ENCODE results near the gene DNAI7. TPM values are rescaled to one million over a fixed set of nuclear protein-coding genes. Genes with fewer than 3 reads are reported as not detected.

Gene DNAI7
- total and polyA plus RNA-seq, 2 of the 13 experiments (the other 11 are each of a cell fraction or from before 2014, with no cell fraction given): 0.04 to 0.25 TPM

DNA sequence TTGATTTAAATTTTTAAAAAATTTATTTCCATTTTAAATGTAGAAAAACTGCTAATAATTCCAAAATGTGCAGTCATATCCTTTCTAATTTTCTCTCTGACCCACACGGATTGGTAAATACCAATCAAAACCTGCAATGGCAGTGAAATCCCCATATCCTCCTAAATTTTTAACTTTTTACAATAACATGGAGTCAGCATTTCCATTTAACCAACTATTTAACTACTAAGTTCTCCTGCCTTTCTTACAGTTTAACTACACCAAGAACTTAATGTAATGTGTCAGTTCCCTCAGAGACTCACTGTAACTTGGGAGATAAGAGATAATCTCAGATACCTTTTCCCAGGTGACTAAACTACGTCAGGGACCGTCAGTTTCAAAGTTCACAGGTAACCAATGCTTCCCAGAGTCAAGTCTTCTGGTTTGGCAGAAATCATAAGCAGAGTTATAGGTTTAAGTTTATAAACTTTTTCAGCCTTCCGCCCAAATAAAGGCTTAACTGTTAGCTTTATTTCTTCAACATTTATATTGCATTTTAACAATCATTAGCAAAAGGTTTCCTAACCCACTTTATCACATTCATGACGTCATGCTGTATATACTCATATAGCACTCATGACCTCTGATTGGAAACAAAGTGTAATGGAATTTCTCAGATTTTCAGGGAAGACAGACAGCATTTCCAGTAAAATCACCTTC is 48.2 kb upstream of the DNAI7 start:
- Histone ChIP-seq H4K20me1 (ENCODE audit: insufficient read depth, low read length) (no peaks in the 10 kb centered on the region), H3K27ac (ENCODE audit: extremely low read length, insufficient read depth, low read length) (no peak overlapping the region), H3K36me3 (replicated peaks in 1 of 2; ENCODE audit: control insufficient read depth in 1 of 2, insufficient read depth in 2 of 2, low read length in 2 of 2) (peaks cover 1 to 6% of the 10 kb centered on the region in 2 experiments; a peak in 1 of 5 replicates), H3K4me1 (ENCODE audit: insufficient read depth, low read length) (no peaks in the 10 kb centered on the region), H3K4me2 (ENCODE audit: low read depth, low read length) (no peak overlapping the region), H3K9ac (ENCODE audit: insufficient read depth, low read depth, low read length) (no peak overlapping the region), H3K4me3 (replicated peaks in 1 of 3; ENCODE audit: insufficient read depth in 1 of 3, low read depth in 2 of 3, low read length in 3 of 3) (no peak overlapping the region), H3K27me3 (ENCODE audit: control insufficient read depth in 1 of 2, insufficient read depth in 2 of 2, low read length in 2 of 2) (no peaks in the 10 kb centered on the region), H3K79me2 (ENCODE audit: insufficient read depth, low read length) (peaks cover 5% of the 10 kb centered on the region), H3K9me3 (ENCODE audit: low read length) (no peaks in the 10 kb centered on the region), H2AFZ (ENCODE audit: low read length) (no peak overlapping the region)
- ATAC-seq (no peak), DNase-seq (ENCODE audit: low spot score) (no peak), FAIRE-seq (no peak)
- in situ Hi-C loops (cut with HindIII; ENCODE audit: extremely low pct_ligation_motif_present, low pct_unique_long_range_greater_than_20kb): no loop called here
- BruUV-seq (replicated peaks): no TSS peak
- TF ChIP-seq GABPA (IDR thresholded peaks at IDR 0.05; ENCODE audit: low read depth, low read length) (no peak), GABPA (CRISPR knock-in tag; IDR thresholded peaks at IDR 0.05; ENCODE audit: low read depth) (no peak), ZNF746 (CRISPR knock-in tag; IDR thresholded peaks at IDR 0.05) (no peak), RARG (CRISPR knock-in tag; IDR thresholded peaks at IDR 0.05; ENCODE audit: low read depth) (no peak), ZSCAN9 (CRISPR knock-in tag; IDR thresholded peaks at IDR 0.05; ENCODE audit: borderline replicate concordance) (no peak), SCMH1 (CRISPR knock-in tag; IDR thresholded peaks at IDR 0.05; ENCODE audit: borderline replicate concordance) (no peak), MAFK (conservative IDR thresholded peaks at IDR 0.05 in 1 of 2, IDR thresholded peaks at IDR 0.05 in 1 of 2; ENCODE audit: low read length in 2 of 2) (peak; percentile 1 to 53; a peak in 2 of 4 replicates), ATF7 (IDR thresholded peaks at IDR 0.05) (peak; percentile 52), ATF7 (CRISPR knock-in tag; IDR thresholded peaks at IDR 0.05) (no peak), CREB1 (IDR thresholded peaks at IDR 0.05) (0 out of 2 replicates have a peak, but pooled peaks have one; percentile 19), CREB1 (CRISPR knock-in tag; IDR thresholded peaks at IDR 0.05) (no peak), JARID2 (CRISPR knock-in tag; IDR thresholded peaks at IDR 0.05; ENCODE audit: insufficient replicate concordance) (no peak), NCOA5 (CRISPR knock-in tag; IDR thresholded peaks at IDR 0.05) (no peak), DPF2 (CRISPR knock-in tag; IDR thresholded peaks at IDR 0.05; ENCODE audit: borderline replicate concordance, low read depth) (no peak), ZNF232 (CRISPR knock-in tag; IDR thresholded peaks at IDR 0.05; ENCODE audit: borderline replicate concordance) (no peak), RXRA (CRISPR knock-in tag; IDR thresholded peaks at IDR 0.05) (no peak)
- TF ChIP-seq, protein P1, sequence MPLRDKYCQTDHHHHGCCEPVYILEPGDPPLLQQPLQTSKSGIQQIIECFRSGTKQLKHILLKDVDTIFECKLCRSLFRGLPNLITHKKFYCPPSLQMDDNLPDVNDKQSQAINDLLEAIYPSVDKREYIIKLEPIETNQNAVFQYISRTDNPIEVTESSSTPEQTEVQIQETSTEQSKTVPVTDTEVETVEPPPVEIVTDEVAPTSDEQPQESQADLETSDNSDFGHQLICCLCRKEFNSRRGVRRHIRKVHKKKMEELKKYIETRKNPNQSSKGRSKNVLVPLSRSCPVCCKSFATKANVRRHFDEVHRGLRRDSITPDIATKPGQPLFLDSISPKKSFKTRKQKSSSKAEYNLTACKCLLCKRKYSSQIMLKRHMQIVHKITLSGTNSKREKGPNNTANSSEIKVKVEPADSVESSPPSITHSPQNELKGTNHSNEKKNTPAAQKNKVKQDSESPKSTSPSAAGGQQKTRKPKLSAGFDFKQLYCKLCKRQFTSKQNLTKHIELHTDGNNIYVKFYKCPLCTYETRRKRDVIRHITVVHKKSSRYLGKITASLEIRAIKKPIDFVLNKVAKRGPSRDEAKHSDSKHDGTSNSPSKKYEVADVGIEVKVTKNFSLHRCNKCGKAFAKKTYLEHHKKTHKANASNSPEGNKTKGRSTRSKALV (CRISPR knock-in tag; IDR thresholded peaks at IDR 0.05): no peak
- TF ChIP-seq, protein P2, sequence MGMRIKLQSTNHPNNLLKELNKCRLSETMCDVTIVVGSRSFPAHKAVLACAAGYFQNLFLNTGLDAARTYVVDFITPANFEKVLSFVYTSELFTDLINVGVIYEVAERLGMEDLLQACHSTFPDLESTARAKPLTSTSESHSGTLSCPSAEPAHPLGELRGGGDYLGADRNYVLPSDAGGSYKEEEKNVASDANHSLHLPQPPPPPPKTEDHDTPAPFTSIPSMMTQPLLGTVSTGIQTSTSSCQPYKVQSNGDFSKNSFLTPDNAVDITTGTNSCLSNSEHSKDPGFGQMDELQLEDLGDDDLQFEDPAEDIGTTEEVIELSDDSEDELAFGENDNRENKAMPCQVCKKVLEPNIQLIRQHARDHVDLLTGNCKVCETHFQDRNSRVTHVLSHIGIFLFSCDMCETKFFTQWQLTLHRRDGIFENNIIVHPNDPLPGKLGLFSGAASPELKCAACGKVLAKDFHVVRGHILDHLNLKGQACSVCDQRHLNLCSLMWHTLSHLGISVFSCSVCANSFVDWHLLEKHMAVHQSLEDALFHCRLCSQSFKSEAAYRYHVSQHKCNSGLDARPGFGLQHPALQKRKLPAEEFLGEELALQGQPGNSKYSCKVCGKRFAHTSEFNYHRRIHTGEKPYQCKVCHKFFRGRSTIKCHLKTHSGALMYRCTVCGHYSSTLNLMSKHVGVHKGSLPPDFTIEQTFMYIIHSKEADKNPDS (CRISPR knock-in tag; IDR thresholded peaks at IDR 0.05): no peak
- intact Hi-C loops (cut with micrococcal nuclease; ENCODE audit: unreplicated experiment): no loop called here
- ChIA-PET CTCF (ENCODE audit: low intra/inter-chr PET ratio, low total read pairs) (no interaction called here), POLR2A (interaction anchor here (0.9 kb wide), 1 partner anchor 11 kb away, joined by 3 read pairs; no protein-coding TSS in a partner anchor)
- WGBS (ENCODE audit: low lambda C conversion rate): 92% methylated on average over 5 of the region's 5 CpGs
